H1 (cell line): ENCODE data around the gene SLC22A14. TPM values are rescaled to one million over a fixed set of nuclear protein-coding genes. Genes with fewer than 3 reads are reported as not detected.

Experiments used
- CTCF ChIA-PET: fragments of 300-600 bp; sonication (Branson Sonifier 250); formaldehyde crosslinking; loops from one replicate; lab custom pipeline; 2021; ENCODE audit not compliant: partially characterized antibody; lab: Charles Lee
- POLR2A ChIA-PET: fragments of 300-600 bp; sonication (Branson Sonifier 250); formaldehyde crosslinking; loops from one replicate; lab custom pipeline; 2021; ENCODE audit warnings: inconsistent platforms; ENCODE audit not compliant: partially characterized antibody; lab: Charles Lee
- DNase-seq, 2 experiments: peaks; one replicate each; pipeline versions ENCODE4 v3.0.0 to v3.0.0-alpha.2; 2010 to 2022; ENCODE audit warnings: low spot score in 2 of 2, low read depth in 1 of 2, mixed read lengths in 1 of 2
- FAIRE-seq: peaks from 2 replicates; lab custom pipeline; 2011; peaks lifted over from hg19 to GRCh38; lab: Jason Lieb, UNC
- H2AFZ ChIP-seq: 2 replicates; pipeline ENCODE4 v1.8.1; 2012; ENCODE audit warnings: low read length, inconsistent platforms
- H2AK5ac ChIP-seq: 2 replicates; pipeline ENCODE4 v1.6.1; 2013; ENCODE audit warnings: low read depth, low read length
- H2BK120ac ChIP-seq: replicated peaks from 2 replicates; pipeline ENCODE3; 2013; ENCODE audit warnings: low read depth, low read length, inconsistent platforms
- H2BK12ac ChIP-seq: 2 replicates; pipeline ENCODE4 v1.6.1; 2013; ENCODE audit warnings: low read depth, low read length
- H2BK15ac ChIP-seq: 2 replicates; pipeline ENCODE4 v1.6.1; 2013; ENCODE audit warnings: low read length
- H2BK20ac ChIP-seq: 2 replicates; pipeline ENCODE4 v1.6.1; 2013; ENCODE audit warnings: low read length
- H2BK5ac ChIP-seq: 2 replicates; pipeline ENCODE4 v1.6.1; 2013; ENCODE audit warnings: low read depth, low read length
- H3K14ac ChIP-seq: 2 replicates; pipeline ENCODE4 v1.6.1; 2013; ENCODE audit warnings: inconsistent platforms; ENCODE audit not compliant: insufficient read length
- H3K18ac ChIP-seq: 2 replicates; pipeline ENCODE4 v1.6.1; 2013; ENCODE audit warnings: low read length; ENCODE audit errors: extremely low read depth
- H3K23ac ChIP-seq: 2 replicates; pipeline ENCODE4 v1.6.1; 2013; ENCODE audit warnings: inconsistent platforms; ENCODE audit not compliant: insufficient read length
- H3K23me2 ChIP-seq: 2 replicates; pipeline ENCODE4 v1.6.1; 2013; ENCODE audit warnings: low read depth, low read length
- H3K27ac ChIP-seq: 2 replicates; pipeline ENCODE4 v1.6.1; 2011; ENCODE audit warnings: low read depth, low read length, inconsistent platforms
- H3K27me3 ChIP-seq, 4 experiments: replicated peaks in 1 of 4; 1 replicate in 1 of 4; 2 replicates in 3 of 4; pipeline versions ENCODE4 v1.6.1 to v1.8.1; 2011 to 2013; ENCODE audit warnings: low read length in 3 of 4, mild to moderate bottlenecking in 3 of 4, inconsistent platforms in 2 of 4, mixed read lengths in 2 of 4, moderate library complexity in 1 of 4; ENCODE audit not compliant: control insufficient read depth in 3 of 4, insufficient read depth in 3 of 4; ENCODE audit errors: extremely low read depth in 1 of 4
- H3K36me3 ChIP-seq, 4 experiments: 2 replicates each; pipeline versions ENCODE4 v1.6.1 to v1.8.1; 2011 to 2013; ENCODE audit warnings: mild to moderate bottlenecking in 4 of 4, low read length in 3 of 4, moderate library complexity in 2 of 4, control low read depth in 1 of 4, inconsistent platforms in 1 of 4; ENCODE audit not compliant: insufficient read depth in 4 of 4, control insufficient read depth in 2 of 4
- H3K4ac ChIP-seq: replicated peaks from 2 replicates; pipeline ENCODE3; 2013; ENCODE audit warnings: low read length, low read depth, mixed read lengths, inconsistent platforms; ENCODE audit not compliant: insufficient read length
- H3K4me1 ChIP-seq, 4 experiments: replicated peaks in 1 of 4; 1 replicate in 1 of 4; 2 replicates in 3 of 4; pipeline versions ENCODE4 v1.6.1 to v1.8.1; 2011 to 2013; ENCODE audit warnings: low read length in 3 of 4, inconsistent platforms in 2 of 4, mixed read lengths in 1 of 4; ENCODE audit not compliant: insufficient read depth in 4 of 4, control insufficient read depth in 3 of 4
- H3K4me2 ChIP-seq, 2 experiments: 2 replicates each; pipeline versions ENCODE4 v1.6.1 to v1.8.1; 2011 to 2013; ENCODE audit warnings: low read depth in 2 of 2, low read length in 2 of 2, control low read depth in 1 of 2, inconsistent platforms in 1 of 2, mild to moderate bottlenecking in 1 of 2; ENCODE audit not compliant: insufficient read depth in 1 of 2
- H3K4me3 ChIP-seq, 4 experiments: fragments of 200-600, 300-600 bp in 1 of 4; sonication (generic), shearing (Covaris generic), sonication (Bioruptor Twin) in 1 of 4; 2 replicates each; pipeline versions ENCODE4 v1.5.1 to v1.8.1; 2011 to 2016; ENCODE audit warnings: low read length in 4 of 4, low read depth in 3 of 4, control low read depth in 2 of 4, inconsistent platforms in 2 of 4, mild to moderate bottlenecking in 2 of 4, mixed read lengths in 1 of 4, moderate library complexity in 1 of 4; ENCODE audit not compliant: insufficient read depth in 2 of 4; ENCODE audit errors: extremely low read depth in 1 of 4
- H3K56ac ChIP-seq: replicated peaks from 2 replicates; pipeline ENCODE3; 2013; ENCODE audit warnings: low read depth, mild to moderate bottlenecking, mixed read lengths, low read length, inconsistent platforms; ENCODE audit not compliant: insufficient read length
- H3K79me1 ChIP-seq: 2 replicates; pipeline ENCODE4 v1.6.1; 2013; ENCODE audit warnings: low read depth, low read length, control low read depth
- H3K79me2 ChIP-seq, 2 experiments: 2 replicates each; pipeline versions ENCODE4 v1.6.1 to v1.8.1; 2012 to 2013; ENCODE audit warnings: low read length in 2 of 2, mild to moderate bottlenecking in 2 of 2, inconsistent platforms in 1 of 2; ENCODE audit not compliant: insufficient read depth in 2 of 2, control insufficient read depth in 1 of 2
- H3K9ac ChIP-seq, 4 experiments: replicated peaks in 1 of 4; 1 replicate in 1 of 4; 2 replicates in 3 of 4; pipeline versions ENCODE4 v1.6.1 to v1.8.1; 2011 to 2013; ENCODE audit warnings: low read depth in 3 of 4, low read length in 3 of 4, control low read depth in 2 of 4, mild to moderate bottlenecking in 2 of 4, moderate library complexity in 2 of 4, inconsistent platforms in 1 of 4; ENCODE audit errors: extremely low read depth in 1 of 4
- H3K9me3 ChIP-seq, 2 experiments: 2 replicates each; pipeline versions ENCODE4 v1.6.1 to v1.8.1; 2012 to 2013; ENCODE audit warnings: mild to moderate bottlenecking in 2 of 2, moderate library complexity in 2 of 2, control low read depth in 1 of 2, inconsistent platforms in 1 of 2, low read depth in 1 of 2, low read length in 1 of 2, mixed read lengths in 1 of 2; ENCODE audit not compliant: insufficient read depth in 2 of 2
- H4K20me1 ChIP-seq, 2 experiments: replicated peaks in 1 of 2; 2 replicates each; pipeline versions ENCODE3 to v1.8.1; 2011 to 2013; ENCODE audit warnings: inconsistent platforms in 2 of 2, low read length in 2 of 2, mild to moderate bottlenecking in 1 of 2; ENCODE audit not compliant: insufficient read depth in 2 of 2, control insufficient read depth in 1 of 2
- H4K5ac ChIP-seq: 2 replicates; pipeline ENCODE4 v1.6.1; 2013; ENCODE audit warnings: low read length, low read depth, mixed read lengths, inconsistent platforms; ENCODE audit not compliant: insufficient read length
- H4K8ac ChIP-seq: 2 replicates; pipeline ENCODE4 v1.8.0; 2013; ENCODE audit warnings: mild to moderate bottlenecking, moderate library complexity, low read length, inconsistent platforms; ENCODE audit not compliant: insufficient read depth; ENCODE audit errors: extremely low read depth
- H4K91ac ChIP-seq: replicated peaks from 2 replicates; pipeline ENCODE3; 2013; ENCODE audit warnings: low read length, mixed read lengths, inconsistent platforms; ENCODE audit not compliant: insufficient read length
- EGR1 ChIP-seq: IDR thresholded peaks from 2 replicates; pipeline ENCODE4 v1.6.1; 2011; ENCODE audit warnings: low read depth, low read length, borderline replicate concordance
- HDAC2 ChIP-seq, 2 experiments: fragments of 300-600 bp in 1 of 2; sonication (generic) in 1 of 2; IDR thresholded peaks; 2 replicates each; pipeline ENCODE4 v1.6.1; 2011 to 2012; ENCODE audit warnings: low read depth in 2 of 2, low read length in 2 of 2, mild to moderate bottlenecking in 2 of 2, moderate library complexity in 2 of 2, borderline replicate concordance in 1 of 2, inconsistent platforms in 1 of 2
- HDAC6 ChIP-seq: IDR thresholded peaks from one replicate; pipeline ENCODE4 v1.7.1; 2012; ENCODE audit warnings: low read depth, mild to moderate bottlenecking, inconsistent platforms, low read length, moderate library complexity
- JUN ChIP-seq: IDR thresholded peaks from 2 replicates; pipeline ENCODE4 v1.6.1; 2011; ENCODE audit warnings: low read depth, mild to moderate bottlenecking, improper control_type of control experiment, low read length
- NANOG ChIP-seq: IDR thresholded peaks from 2 replicates; pipeline ENCODE4 v1.6.1; 2011; ENCODE audit warnings: low read length, low read depth, mild to moderate bottlenecking, inconsistent platforms; ENCODE audit not compliant: insufficient read depth, poor library complexity, severe bottlenecking
- RNF2 ChIP-seq: fragments of 200-900, 300-1000 bp; sonication (generic); IDR thresholded peaks from 2 replicates; pipeline ENCODE4 v1.7.1; 2016; ENCODE audit warnings: borderline replicate concordance, low read depth, mild to moderate bottlenecking, antibody characterized with exemption, low read length; ENCODE audit not compliant: poor library complexity, severe bottlenecking; ENCODE audit errors: missing control alignments
- YY1 ChIP-seq: IDR thresholded peaks from 2 replicates; pipeline ENCODE4 v1.6.1; 2011; ENCODE audit warnings: low read depth, mild to moderate bottlenecking, low read length
- WGBS, 2 experiments: shearing (Covaris generic) in 1 of 2; methylation state at CpG; one replicate each; pipeline versions ENCODE4 v1.1.6 to v1.1.7; 2013 to 2015; ENCODE audit warnings: low lambda C conversion rate in 2 of 2, mixed read lengths in 2 of 2, inconsistent platforms in 1 of 2, low coverage in 1 of 2, missing lambda C conversion rate in 1 of 2; ENCODE audit not compliant: insufficient replicate concordance in 2 of 2, insufficient coverage in 1 of 2, insufficient read length in 1 of 2; ENCODE audit errors: extremely low coverage in 1 of 2, missing lambda C conversion rate in 1 of 2; 5-methylcytosine and 5-hydroxymethylcytosine counted together
- polyA plus RNA-seq, 7 experiments: library from polyadenylated mRNA; depleted of rRNA in 3 of 7; stranded (reverse) in 5 of 7; unstranded in 2 of 7; fragments of >200 nt in 5 of 7; fragments of 200-250 nt in 2 of 7; gene quantifications; 1 replicate in 5 of 7; 2 replicates in 1 of 7; 4 replicates in 1 of 7; pipeline versions ENCODE4 v1.2.1 to v1.2.3, GENCODE V29; 2011 to 2013; ENCODE audit warnings: missing spikeins in 2 of 7, mixed read lengths in 2 of 7
- total RNA-seq: library from RNA; stranded (reverse); fragmentation: NEBNext Ultra II Directional; extraction: Animal tissue kit (Norgen Biotek cat#: 25700); gene quantifications from 2 replicates; pipeline ENCODE4 v1.2.1, GENCODE V29; 2021

The SLC22A14 gene
- total and polyA plus RNA-seq, 2 of the 8 experiments (the other 6 are each of a cell fraction or from before 2014, with no cell fraction given) = 0.03 TPM; not detected in 1

GRCh38 chr3:38335263-38335662 is 53.2 kb downstream of the SLC22A14 start:
- Histone ChIP-seq H3K4me1 (no peaks in the 10 kb centered on the region), H2AK5ac (no peak overlapping the region), H4K5ac (no peak overlapping the region), H3K18ac (no peak overlapping the region), H3K23me2 (no peaks in the 10 kb centered on the region), H3K79me1 (no peaks in the 10 kb centered on the region), H2BK5ac (no peak overlapping the region), H2BK15ac (no peak overlapping the region), H3K4me2 (no peak overlapping the region), H3K4ac (no peak overlapping the region), H3K14ac (no peak overlapping the region), H3K27ac (no peak overlapping the region), H3K23ac (no peak overlapping the region), H2BK120ac (no peak overlapping the region), H3K36me3 (no peaks in the 10 kb centered on the region), H3K4me3 (no peak overlapping the region), H4K91ac (no peak overlapping the region), H4K8ac (no peak overlapping the region), H2BK20ac (no peak overlapping the region), H3K56ac (no peak overlapping the region), H3K79me2 (no peaks in the 10 kb centered on the region), H4K20me1 (no peaks in the 10 kb centered on the region), H2AFZ (peak overlapping the region; percentile 39; the same call in 1 of the 2 replicates), H3K27me3 (no peaks in the 10 kb centered on the region; a peak in 1 of 7 replicates), H2BK12ac (no peak overlapping the region), H3K9ac (no peak overlapping the region), H3K9me3 (no peaks in the 10 kb centered on the region)
- FAIRE-seq = no peak
- CTCF ChIA-PET = interaction anchor here (1.0 to 1.5 kb wide), 6 partner anchors 10 to 531 kb away, joined by 3 to 10 read pairs (median 4); partner anchors contain the start of gene XYLB
- POLR2A ChIA-PET = interaction anchor here (1.2 kb wide), 1 partner anchor 10 kb away, joined by 3 read pairs; no protein-coding TSS in a partner anchor
- WGBS, 2 experiments = 79% methylated on average over 6 of the region's 6 CpGs; no CpG with 5 or more reads in 1 of the 2 experiments
- no peak for DNase-seq
- TF ChIP-seq RNF2 (no peak), NANOG (no peak), HDAC2 (IDR thresholded peaks at IDR 0.05; ENCODE audit: borderline replicate concordance in 1 of 2, low read depth in 2 of 2, low read length in 2 of 2) (no peak), HDAC6 (no peak), YY1 (no peak), JUN (no peak), EGR1 (no peak)
